Activated T-cell treated with anti-CD3 and anti-CD28 coated beads for 1 hour (primary cell): ENCODE results near the gene SYTL3.
A peak's percentile ranks its signal among the peaks of the same experiment; 100 is the strongest.
"Not testable (repeated sequence)": the region's sequence is repeated elsewhere in the genome, so short reads cannot be mapped to it uniquely, and the experiment has no call there.

ENCODE experiments used
- DNase-seq: peaks from one replicate; pipeline ENCODE4 v3.0.0-alpha.2; 2020; ENCODE audit warnings: low read depth

Gene SYTL3

DNA sequence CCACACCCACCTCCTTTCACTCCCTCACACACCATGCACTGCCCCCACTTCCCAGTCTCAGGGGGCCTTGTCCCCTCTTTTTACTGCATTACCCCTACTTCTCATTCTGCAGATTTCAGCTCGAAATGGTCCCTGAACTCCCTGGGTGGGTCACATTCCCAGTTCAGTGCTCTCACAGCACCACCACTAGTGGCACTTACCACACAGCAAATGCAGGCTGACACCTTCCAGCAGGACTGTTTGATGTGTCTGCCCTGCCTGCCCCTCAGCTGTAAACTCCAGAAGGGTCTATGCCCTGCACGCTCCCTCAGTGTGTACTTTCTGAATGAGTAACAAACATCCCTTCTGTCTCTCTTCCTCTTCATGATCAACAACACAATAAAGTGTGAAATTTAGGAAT, 9.3 kb upstream of the SYTL3 start:
- no peak for DNase-seq

GRCh38 chr6:158642097-158642601, 7.7 kb upstream of the SYTL3 start:
- DNase-seq = no peak

- DNase-seq = no peak
These were observed 6.0 kb upstream of the SYTL3 start for GRCh38 chr6:158643836-158644230.

GRCh38 chr6:158644231-158645063, 5.4 kb upstream of the SYTL3 start, which contains the start of gene DYNLT1:
Gene DYNLT1 (minus strand): TSS chr6:158644743. CDS start chr6:158644708, 35 bp downstream.
- DNase-seq = peak; percentile 82

GRCh38 chr6:158645064-158646022, 4.5 kb upstream of the SYTL3 start:
- peak; percentile 27 for DNase-seq

GRCh38 chr6:158646023-158646910, 3.6 kb upstream of the SYTL3 start:
- DNase-seq = no peak

GRCh38 chr6:158647501-158647900, 2.4 kb upstream of the SYTL3 start:
- DNase-seq = no peak

- DNase-seq = no peak
These were observed 1.1 kb upstream of the SYTL3 start for GRCh38 chr6:158648682-158649131.

DNA sequence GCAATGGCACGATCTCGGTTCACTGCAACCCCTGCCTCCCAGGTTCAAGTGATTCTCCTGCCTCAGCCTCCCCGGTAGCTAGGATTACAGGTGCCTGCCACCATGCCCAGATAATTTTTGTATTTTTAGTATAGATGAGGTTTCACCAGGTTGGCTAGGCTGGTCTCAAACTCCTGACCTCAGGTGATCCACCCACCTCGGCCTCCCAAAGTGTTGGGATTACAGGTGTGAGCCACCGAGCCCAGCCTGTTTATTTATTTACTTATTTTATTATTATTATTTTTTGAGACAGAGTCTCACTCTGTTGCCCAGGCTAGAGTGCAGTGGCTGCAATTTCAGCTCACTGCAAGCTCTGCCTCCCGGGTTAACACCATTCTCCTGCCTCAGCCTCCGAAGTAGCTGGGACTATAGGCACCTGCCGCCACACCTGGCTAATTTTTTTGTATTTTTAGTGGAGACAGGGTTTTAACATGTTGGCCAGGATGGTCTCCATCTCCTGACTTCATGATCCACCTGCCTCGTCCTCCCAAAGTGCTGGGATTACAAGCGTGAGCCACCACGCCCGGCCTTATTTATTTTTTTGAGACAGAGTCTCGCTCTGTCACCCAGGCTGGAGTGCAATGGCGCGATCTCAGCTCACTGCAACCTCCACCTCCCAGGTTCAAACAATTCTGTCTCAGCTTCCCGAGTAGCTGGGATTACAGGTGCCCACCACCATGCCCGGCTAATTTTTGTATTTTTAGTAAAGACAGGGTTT, 2.3 kb downstream of the SYTL3 start:
- DNase-seq = not testable (repeated sequence)

- peak; percentile 70 for DNase-seq
These were observed 3.9 kb downstream of the SYTL3 start for GRCh38 chr6:158653577-158654354.

GRCh38 chr6:158654498-158654897, 4.6 kb downstream of the SYTL3 start:
- DNase-seq = no peak

- DNase-seq = no peak
These were observed 5.2 kb downstream of the SYTL3 start for GRCh38 chr6:158654960-158655489.

DNA sequence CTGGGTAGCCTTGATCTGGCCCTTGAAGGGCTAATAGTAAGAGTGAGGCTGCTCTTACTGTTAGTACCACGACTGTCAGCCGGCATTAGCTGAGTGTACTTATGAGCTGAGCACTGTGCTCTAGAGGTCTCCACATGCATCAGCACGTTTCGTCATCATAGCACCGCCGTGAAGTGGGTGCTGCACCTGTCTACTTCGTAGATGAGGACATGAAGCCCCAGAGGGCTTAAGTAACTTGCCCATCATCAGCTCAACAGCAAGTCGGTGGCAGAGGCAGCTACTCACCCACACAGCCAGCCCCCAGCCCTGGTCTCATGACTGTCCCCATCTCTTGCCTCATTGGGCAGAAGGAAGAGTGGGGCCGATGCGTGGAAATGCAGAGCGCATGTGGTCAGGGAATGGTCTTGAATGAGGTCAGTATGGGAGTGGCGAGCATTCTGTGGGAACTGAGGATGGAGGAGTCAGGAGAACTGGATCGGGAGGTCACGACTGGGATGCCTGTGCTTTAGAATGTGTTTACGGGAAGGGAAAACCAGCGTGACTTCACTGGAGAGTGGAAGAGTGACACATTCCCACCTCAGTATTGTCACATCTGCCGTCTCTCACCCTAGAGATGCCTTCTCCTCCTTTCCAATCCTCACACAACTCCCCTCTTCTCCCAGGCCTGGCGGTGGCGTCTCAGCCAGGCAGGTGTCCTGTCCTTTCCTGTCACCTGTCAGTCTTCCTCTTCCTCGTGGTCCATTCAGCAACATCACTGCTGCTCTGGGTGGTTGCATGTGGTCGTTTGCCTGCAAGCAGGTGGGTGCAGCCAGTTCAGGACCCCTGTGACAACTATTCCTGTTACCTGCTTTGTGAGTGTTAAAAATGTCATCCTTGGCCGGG, 6.0 kb downstream of the SYTL3 start:
- DNase-seq = no peak

DNA sequence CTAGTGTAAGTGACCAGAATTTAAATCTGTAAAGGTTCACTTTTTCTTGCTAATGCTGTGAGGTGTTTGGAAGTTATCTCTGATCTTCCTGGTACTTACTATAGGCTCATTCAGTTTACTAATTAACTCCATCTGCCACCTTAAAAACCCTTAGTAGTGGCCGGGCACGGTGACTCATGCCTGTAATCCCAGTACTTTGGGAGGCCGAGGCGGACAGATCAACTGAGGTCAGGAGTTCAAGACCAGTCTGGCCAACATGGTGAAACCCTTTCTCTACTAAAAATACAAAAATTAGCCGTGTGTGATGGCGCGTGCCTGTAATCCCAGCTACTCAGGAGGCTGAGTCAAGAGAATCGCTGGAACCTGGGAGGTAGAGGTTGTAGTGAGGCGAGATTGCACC, 7.1 kb downstream of the SYTL3 start:
- not testable (repeated sequence) for DNase-seq

DNA sequence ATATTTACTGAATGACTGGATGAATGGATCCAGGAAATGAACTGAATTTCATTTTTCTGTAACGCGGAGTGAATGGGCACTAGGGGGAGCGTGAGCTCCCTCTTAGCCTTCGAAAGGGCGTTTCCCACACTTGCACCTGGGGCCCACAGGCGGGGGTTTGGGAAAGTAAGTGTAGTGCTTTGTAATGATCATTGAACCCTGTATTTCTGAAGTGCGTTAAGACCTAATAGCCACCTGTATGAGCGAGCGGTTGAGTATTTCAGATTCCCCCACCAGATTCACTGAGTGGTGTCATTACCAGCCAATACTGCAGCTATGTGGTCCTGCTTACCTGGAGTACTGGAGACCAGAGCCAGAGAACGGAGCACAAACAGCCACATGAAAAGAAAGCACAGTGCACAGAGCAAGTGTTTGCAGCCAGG, 10.5 kb downstream of the SYTL3 start:
- DNase-seq = peak; percentile 30

DNA sequence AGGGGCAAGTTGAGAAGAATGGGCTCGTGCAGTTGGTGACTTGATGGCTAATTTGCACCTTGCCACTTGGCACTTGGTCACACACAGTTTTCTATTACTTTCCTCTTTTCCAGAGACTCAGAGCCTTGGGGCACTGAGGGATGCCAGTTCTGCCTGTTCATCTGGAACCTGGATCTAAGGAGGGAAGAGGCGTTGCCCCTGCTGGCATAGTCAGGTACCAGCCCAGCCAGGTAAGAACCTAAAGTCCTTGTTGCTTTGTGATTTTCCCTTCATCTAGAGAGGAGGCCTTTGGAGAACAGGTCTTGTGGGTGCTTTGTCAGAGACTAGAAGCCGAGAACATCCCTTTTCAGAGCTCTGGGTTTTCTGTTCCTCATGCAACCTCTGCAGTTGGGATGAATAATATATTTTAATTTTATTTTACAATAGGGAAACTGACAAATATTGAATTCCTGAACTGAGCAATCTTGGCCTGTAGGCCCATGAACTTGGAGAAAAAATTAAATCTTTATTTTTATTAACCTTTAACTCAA, 11.4 kb downstream of the SYTL3 start:
- DNase-seq = no peak

DNA sequence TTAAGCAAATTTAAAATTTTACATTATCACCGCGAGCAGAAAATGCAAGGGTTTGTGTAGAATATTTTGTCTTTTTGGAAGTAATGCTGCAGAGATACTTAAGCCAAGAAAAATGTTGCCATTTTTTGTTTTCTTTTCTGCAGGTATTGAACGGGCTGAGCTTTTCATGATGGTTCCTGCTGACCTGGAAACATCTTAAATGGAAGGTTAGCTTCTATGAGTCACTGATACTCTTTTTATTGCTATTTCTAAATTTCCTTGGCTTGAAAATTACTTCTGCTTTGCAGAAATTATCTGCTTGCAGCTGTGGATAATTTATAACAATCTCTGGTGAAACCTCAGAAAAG, 12.7 kb downstream of the SYTL3 start:
- no peak for DNase-seq

DNA sequence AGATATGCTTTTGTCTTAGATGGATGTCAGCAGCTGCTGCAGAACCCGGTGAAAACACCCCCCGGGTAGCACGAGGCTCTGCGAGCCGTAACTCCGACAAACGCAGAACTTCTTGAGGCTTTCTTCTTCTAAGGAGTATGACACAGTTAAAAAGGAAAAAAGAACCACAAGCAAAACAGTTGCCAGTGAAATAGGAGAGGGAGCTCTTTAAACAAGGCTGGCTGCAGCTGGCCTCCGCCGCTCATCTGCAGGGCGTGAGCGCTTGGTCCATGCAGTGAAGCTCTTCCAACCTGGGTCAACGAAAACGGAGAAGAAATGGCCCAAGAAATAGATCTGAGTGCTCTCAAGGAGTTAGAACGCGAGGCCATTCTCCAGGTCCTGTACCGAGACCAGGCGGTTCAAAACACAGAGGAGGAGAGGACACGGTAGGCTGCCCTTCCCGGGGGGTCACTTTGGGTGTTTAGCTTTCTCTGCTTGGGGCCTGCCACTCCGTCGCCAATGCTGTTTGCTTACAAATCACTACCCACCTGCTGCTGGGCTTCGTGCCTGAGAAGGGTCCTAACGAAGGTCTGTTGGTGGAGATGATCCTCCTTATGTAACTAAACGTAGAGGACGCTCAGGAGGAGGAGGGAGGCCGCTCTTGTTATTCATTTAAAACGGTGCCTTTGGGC, 13.2 kb downstream of the SYTL3 start:
- DNase-seq = no peak
